ENCODE results near the gene GUCY2F. TPM values are rescaled to one million over a fixed set of nuclear protein-coding genes. Genes with fewer than 3 reads are reported as not detected.

Gene GUCY2F
- total and polyA plus RNA-seq, 11 donors = not detected

GRCh38 chrX:109390556-109390955, 91.3 kb downstream of the GUCY2F start:
- no peak for TF ChIP-seq POLR2A (IDR thresholded peaks at IDR 0.05)
- TF ChIP-seq CTCF (IDR thresholded peaks at IDR 0.05) = no peak
- no peak overlapping the region for H3K27ac ChIP-seq
- DNase-seq (no peak), ATAC-seq (no peak)
- H3K4me1 ChIP-seq = no peaks in the 10 kb centered on the region
- intact Hi-C loops (cut with DNase I) = no loop called here
- peaks cover 0 to 42% (median 0%) of the 10 kb centered on the region in 9 donors for H3K27me3 ChIP-seq
- no peaks in the 10 kb centered on the region for H3K9me3 ChIP-seq
- no peak overlapping the region for H3K4me3 ChIP-seq
- H3K36me3 ChIP-seq = no peaks in the 10 kb centered on the region
- 47 to 66% (median 54%) methylated on average over 2 of the region's 2 CpGs for WGBS, 4 donors

GRCh38 chrX:109389917-109390316, 92.0 kb downstream of the GUCY2F start:
- H3K27me3 ChIP-seq = peaks cover 0 to 38% (median 0%) of the 10 kb centered on the region in 9 donors
- H3K36me3 ChIP-seq = no peaks in the 10 kb centered on the region
- no peaks in the 10 kb centered on the region for H3K9me3 ChIP-seq
- WGBS, 4 donors = 56 to 80% (median 67%) methylated on average over 1 of the region's 1 CpG
- no peak overlapping the region for H3K4me3 ChIP-seq
- intact Hi-C loops (cut with DNase I) = loop anchor here in 1 of 10 donors (10.0 kb wide), 1 partner anchor 695 kb away; no protein-coding TSS in a partner anchor
- no peak for ATAC-seq
- no peaks in the 10 kb centered on the region for H3K4me1 ChIP-seq
- no peak for DNase-seq
- no peak overlapping the region for H3K27ac ChIP-seq
- TF ChIP-seq CTCF (IDR thresholded peaks at IDR 0.05) (no peak), POLR2A (IDR thresholded peaks at IDR 0.05) (no peak)

- WGBS, 4 donors = 31 to 38% (median 35%) methylated on average over 3 of the region's 3 CpGs
- TF ChIP-seq CTCF (IDR thresholded peaks at IDR 0.05) (peak in 9 of 12 donors; percentile 11 to 50 (median 31)), POLR2A (IDR thresholded peaks at IDR 0.05) (no peak)
- Histone ChIP-seq H3K27ac (no peak overlapping the region), H3K36me3 (no peaks in the 10 kb centered on the region), H3K27me3 (peaks cover 0 to 26% (median 0%) of the 10 kb centered on the region in 9 donors), H3K4me1 (no peaks in the 10 kb centered on the region), H3K9me3 (no peaks in the 10 kb centered on the region), H3K4me3 (no peak overlapping the region)
- ATAC-seq (peak in 1 of 4 donors; percentile 32), DNase-seq (peak in 2 of 5 donors; percentile 6 to 12)
- intact Hi-C loops (cut with DNase I) = loop anchor here in 1 of 10 donors (10.0 kb wide), 1 partner anchor 690 kb away; no protein-coding TSS in a partner anchor
Measured at GRCh38 chrX:109384699-109385098, 97.2 kb downstream of the GUCY2F start.

GRCh38 chrX:109382332-109382731, 99.6 kb downstream of the GUCY2F start:
- 74 to 91% (median 85%) methylated on average over 4 of the region's 4 CpGs for WGBS, 4 donors
- Histone ChIP-seq H3K9me3 (no peaks in the 10 kb centered on the region), H3K27ac (no peak overlapping the region), H3K4me1 (no peaks in the 10 kb centered on the region), H3K27me3 (peaks cover 0 to 28% (median 0%) of the 10 kb centered on the region in 9 donors), H3K36me3 (no peaks in the 10 kb centered on the region), H3K4me3 (no peak overlapping the region)
- TF ChIP-seq POLR2A (IDR thresholded peaks at IDR 0.05) (no peak), CTCF (IDR thresholded peaks at IDR 0.05) (no peak)
- ATAC-seq = no peak
- intact Hi-C loops (cut with DNase I) = loop anchor here in 1 of 10 donors (10.0 kb wide), 1 partner anchor 688 kb away; no protein-coding TSS in a partner anchor
- DNase-seq = no peak
